ENCODE measurements around the gene EPHB1. TPM values are rescaled to one million over a fixed set of nuclear protein-coding genes. Genes with fewer than 3 reads are reported as not detected.

The EPHB1 gene
- total RNA-seq, 2 donors from 2014 or later: 1.3 to 3.5 TPM

- Mint-ChIP-seq H3K36me3 (ENCODE audit: low read depth) (no peaks in the 10 kb centered on the region), H3K27ac (no peak overlapping the region), H3K4me3 (no peak overlapping the region), H3K4me1 (peaks cover 10% of the 10 kb centered on the region), H3K27me3 (peaks cover 9% of the 10 kb centered on the region)
- no peaks in the 10 kb centered on the region for H3K9me3 ChIP-seq (ENCODE audit: control insufficient read depth, low read length, poor library complexity, severe bottlenecking)
- no peak for DNase-seq
- ATAC-seq: no peak
These were observed 110.5 kb downstream of the EPHB1 start for GRCh38 chr3:134905647-134905935.

DNA sequence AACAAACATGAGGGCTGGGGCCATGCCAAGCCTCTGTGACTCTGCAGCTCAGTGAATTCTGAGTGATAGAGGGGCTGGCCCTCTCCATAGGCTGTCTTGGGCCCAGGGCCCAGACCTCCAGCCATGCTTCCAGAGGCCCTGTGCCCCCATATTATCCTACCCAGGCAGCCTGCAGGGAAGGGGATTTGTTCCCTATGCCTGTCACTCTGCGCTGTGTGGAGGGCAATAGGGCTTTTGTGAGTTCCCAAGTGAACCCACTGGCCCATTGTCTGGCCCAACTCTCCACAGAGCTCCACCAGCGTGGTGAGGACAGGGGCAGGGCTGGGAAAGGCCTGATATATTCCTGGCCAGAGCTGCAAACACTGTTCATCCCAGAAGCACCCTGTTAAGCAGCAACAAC, 113.2 kb downstream of the EPHB1 start:
- ATAC-seq: no peak
- Mint-ChIP-seq H3K27me3 (peaks cover 5% of the 10 kb centered on the region), H3K4me1 (peaks cover 7% of the 10 kb centered on the region), H3K4me3 (no peak overlapping the region), H3K27ac (no peak overlapping the region), H3K36me3 (ENCODE audit: low read depth) (no peaks in the 10 kb centered on the region)
- no peaks in the 10 kb centered on the region for H3K9me3 ChIP-seq (ENCODE audit: control insufficient read depth, low read length, poor library complexity, severe bottlenecking)
- no peak for DNase-seq

DNA sequence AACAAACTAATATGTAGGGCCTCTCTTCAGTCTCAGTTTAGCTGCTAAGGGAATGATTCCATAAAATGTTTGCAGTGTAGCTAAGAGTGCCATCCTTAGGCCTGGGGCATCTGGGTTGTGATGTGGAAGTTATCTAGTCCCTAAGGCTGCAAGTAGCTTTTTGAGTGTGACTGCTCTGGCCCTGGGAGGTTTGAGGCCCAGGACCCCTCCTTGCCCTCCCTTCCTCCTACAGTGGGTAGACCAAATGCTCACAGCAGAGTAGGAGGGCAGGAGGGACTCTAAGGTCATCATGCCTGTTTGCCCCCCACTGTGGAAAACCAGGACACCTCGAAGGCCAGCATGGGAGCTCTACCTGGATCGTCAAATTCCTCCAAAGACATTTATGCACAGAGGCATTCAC, 115.0 kb downstream of the EPHB1 start:
- Mint-ChIP-seq H3K36me3 (ENCODE audit: low read depth) (no peaks in the 10 kb centered on the region), H3K27ac (no peak overlapping the region), H3K4me1 (no peaks in the 10 kb centered on the region), H3K27me3 (peaks cover 9% of the 10 kb centered on the region), H3K4me3 (no peak overlapping the region)
- ATAC-seq (no peak), DNase-seq (no peak)
- H3K9me3 ChIP-seq (ENCODE audit: control insufficient read depth, low read length, poor library complexity, severe bottlenecking): no peaks in the 10 kb centered on the region

GRCh38 chr3:134911586-134912548, 116.8 kb downstream of the EPHB1 start:
- no peaks in the 10 kb centered on the region for H3K9me3 ChIP-seq (ENCODE audit: control insufficient read depth, low read length, poor library complexity, severe bottlenecking)
- Mint-ChIP-seq H3K27me3 (peaks cover 11% of the 10 kb centered on the region), H3K36me3 (ENCODE audit: low read depth) (no peaks in the 10 kb centered on the region), H3K4me1 (no peaks in the 10 kb centered on the region), H3K27ac (no peak overlapping the region), H3K4me3 (no peak overlapping the region)
- DNase-seq (no peak), ATAC-seq (no peak)

- Mint-ChIP-seq H3K27ac (no peak overlapping the region), H3K4me3 (no peak overlapping the region), H3K27me3 (peaks cover 11% of the 10 kb centered on the region), H3K36me3 (ENCODE audit: low read depth) (no peaks in the 10 kb centered on the region), H3K4me1 (no peaks in the 10 kb centered on the region)
- ATAC-seq (no peak), DNase-seq (no peak)
- H3K9me3 ChIP-seq (ENCODE audit: control insufficient read depth, low read length, poor library complexity, severe bottlenecking): no peaks in the 10 kb centered on the region
These were observed 121.4 kb downstream of the EPHB1 start for GRCh38 chr3:134916276-134916961.

- H3K36me3 Mint-ChIP-seq (ENCODE audit: low read depth): no peaks in the 10 kb centered on the region
- no peak overlapping the region for H3K4me3 Mint-ChIP-seq
- H3K4me1 Mint-ChIP-seq: no peaks in the 10 kb centered on the region
- no peaks in the 10 kb centered on the region for H3K9me3 ChIP-seq (ENCODE audit: control insufficient read depth, low read length, poor library complexity, severe bottlenecking)
- no peak overlapping the region for H3K27ac Mint-ChIP-seq
- peaks cover 7% of the 10 kb centered on the region for H3K27me3 Mint-ChIP-seq
- no peak for DNase-seq
- ATAC-seq: no peak
These were observed 122.6 kb downstream of the EPHB1 start for GRCh38 chr3:134917631-134918030.

DNA sequence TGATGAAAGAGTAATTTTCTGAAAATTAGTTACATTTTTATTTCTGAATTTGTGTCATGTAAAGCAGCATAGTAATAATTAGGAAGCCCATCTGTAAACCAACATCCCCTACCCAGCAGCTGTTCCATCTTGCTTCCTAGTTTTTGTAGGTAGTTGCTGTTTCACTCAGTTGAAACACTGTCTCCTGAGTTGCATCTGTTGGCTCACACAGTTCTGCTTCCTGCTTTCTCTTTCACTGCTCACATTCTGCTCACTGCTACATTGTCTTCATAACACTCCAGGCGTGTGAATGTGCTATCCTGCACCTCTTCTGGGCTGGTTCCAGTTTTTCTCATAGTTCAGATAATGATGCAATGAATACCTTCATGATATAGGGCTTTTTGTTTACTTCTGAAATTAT, 123.4 kb downstream of the EPHB1 start:
- Mint-ChIP-seq H3K36me3 (ENCODE audit: low read depth) (no peaks in the 10 kb centered on the region), H3K27me3 (peaks cover 5% of the 10 kb centered on the region), H3K4me3 (no peak overlapping the region), H3K4me1 (no peaks in the 10 kb centered on the region), H3K27ac (no peak overlapping the region)
- ATAC-seq: no peak
- no peak for DNase-seq
- H3K9me3 ChIP-seq (ENCODE audit: control insufficient read depth, low read length, poor library complexity, severe bottlenecking): no peaks in the 10 kb centered on the region

DNA sequence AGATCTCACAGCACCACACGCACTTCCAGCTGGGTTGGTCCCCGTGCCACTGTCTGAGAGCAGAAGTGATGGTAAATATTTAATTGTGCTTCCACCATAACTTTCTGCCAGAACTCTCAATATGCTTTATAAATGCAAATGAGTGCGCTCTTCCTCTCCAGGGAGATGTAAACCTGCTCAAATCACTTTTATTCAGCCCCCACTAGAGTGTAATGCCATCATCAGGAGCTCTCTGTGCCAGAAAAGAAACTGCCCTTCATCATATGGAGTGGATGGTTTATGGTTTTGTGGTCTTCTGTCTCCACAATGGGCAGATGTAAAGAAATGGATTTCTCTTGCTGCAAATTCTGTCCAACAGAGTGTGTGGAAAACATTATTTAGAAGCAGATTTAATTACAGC, 127.0 kb downstream of the EPHB1 start:
- H3K9me3 ChIP-seq (ENCODE audit: control insufficient read depth, low read length, poor library complexity, severe bottlenecking): no peaks in the 10 kb centered on the region
- Mint-ChIP-seq H3K4me1 (no peaks in the 10 kb centered on the region), H3K27ac (no peak overlapping the region), H3K4me3 (no peak overlapping the region), H3K36me3 (ENCODE audit: low read depth) (no peaks in the 10 kb centered on the region), H3K27me3 (no peaks in the 10 kb centered on the region)
- ATAC-seq: no peak
- DNase-seq: no peak

DNA sequence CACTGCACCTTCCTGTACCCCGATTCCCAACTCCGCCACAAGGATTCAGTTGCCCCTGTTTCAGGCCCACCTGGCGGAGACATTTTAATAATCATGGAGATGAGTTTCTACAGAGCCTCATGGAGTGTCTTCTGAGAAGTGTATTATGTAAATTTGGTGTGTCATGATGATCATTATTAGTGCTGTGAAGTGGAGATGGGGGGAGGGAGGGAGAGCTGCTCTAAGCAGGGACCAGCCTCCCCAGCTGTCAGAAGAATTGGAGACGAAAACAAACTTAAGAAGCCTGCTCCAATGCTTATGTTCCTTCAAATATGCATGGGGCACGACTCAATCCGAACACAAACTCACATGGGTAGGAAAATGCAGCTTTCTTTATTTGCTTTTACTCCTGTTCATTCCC, 127.8 kb downstream of the EPHB1 start:
- no peaks in the 10 kb centered on the region for H3K27me3 Mint-ChIP-seq
- no peak overlapping the region for H3K27ac Mint-ChIP-seq
- no peak overlapping the region for H3K4me3 Mint-ChIP-seq
- H3K9me3 ChIP-seq (ENCODE audit: control insufficient read depth, low read length, poor library complexity, severe bottlenecking): no peaks in the 10 kb centered on the region
- H3K36me3 Mint-ChIP-seq (ENCODE audit: low read depth): no peaks in the 10 kb centered on the region
- H3K4me1 Mint-ChIP-seq: no peaks in the 10 kb centered on the region
- DNase-seq: no peak
- no peak for ATAC-seq

DNA sequence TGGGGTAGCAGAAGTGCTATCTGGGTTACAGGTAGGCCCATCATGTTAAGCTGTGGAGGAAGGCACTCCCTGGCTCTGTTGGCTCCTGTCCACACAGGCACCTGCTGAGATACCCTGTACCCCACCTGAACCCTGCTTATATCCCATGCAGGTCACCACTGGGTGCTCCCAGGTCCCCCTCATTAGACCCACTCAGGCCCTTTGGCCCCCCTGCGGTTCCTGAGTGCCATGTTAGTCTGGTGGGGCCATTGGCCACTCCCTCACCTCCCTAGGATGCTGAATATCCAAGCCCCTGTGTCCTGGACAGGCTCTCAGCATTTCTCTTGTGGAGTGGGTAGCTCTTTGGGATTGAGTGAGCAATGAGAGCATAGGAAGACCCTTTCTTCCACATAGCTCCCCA, 128.2 kb downstream of the EPHB1 start:
- Mint-ChIP-seq H3K4me1 (no peaks in the 10 kb centered on the region), H3K36me3 (ENCODE audit: low read depth) (no peaks in the 10 kb centered on the region), H3K4me3 (no peak overlapping the region), H3K27ac (no peak overlapping the region), H3K27me3 (no peaks in the 10 kb centered on the region)
- no peaks in the 10 kb centered on the region for H3K9me3 ChIP-seq (ENCODE audit: control insufficient read depth, low read length, poor library complexity, severe bottlenecking)
- DNase-seq (no peak), ATAC-seq (no peak)

DNA sequence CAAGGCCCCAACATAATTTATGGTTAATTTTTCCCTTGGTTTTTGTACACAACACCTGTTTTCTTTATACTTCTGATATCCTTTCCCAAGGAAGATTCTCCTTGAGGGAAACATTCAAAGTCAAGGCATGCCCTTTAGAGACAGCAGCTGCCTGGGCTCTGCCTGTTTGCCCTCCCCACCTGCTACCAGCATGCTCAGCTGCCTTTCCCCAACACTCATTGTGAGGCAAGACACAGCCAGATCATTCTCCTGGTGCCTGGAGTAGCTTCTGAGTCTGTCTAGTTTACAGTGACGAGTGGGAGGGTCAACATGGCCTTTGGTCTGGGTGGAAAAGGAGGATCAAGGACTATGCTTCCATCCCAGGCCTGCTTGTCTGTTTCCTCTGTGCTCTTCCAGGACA, 132.5 kb downstream of the EPHB1 start:
- H3K4me1 Mint-ChIP-seq: peaks cover 2% of the 10 kb centered on the region
- H3K27me3 Mint-ChIP-seq: no peaks in the 10 kb centered on the region
- H3K27ac Mint-ChIP-seq: no peak overlapping the region

DNA sequence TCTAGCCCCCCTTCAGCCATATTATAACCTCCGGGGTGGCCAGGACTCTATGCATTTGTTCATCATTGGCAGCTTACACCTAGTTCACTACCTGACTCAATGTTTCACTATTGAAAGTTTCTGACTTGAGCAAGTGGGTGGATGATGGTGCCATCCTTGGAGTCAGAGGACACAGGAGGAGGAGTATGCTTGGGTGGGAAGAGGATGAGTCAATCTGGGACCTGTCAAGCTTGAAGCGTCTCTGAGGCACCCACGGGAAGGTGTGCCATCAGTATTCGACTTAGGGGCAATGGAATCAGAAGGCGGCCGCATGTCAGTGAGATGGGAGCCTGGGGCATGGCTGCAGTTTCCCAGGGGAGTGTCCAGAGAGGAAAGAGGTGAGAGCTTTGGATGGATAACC, 133.3 kb downstream of the EPHB1 start:
- peaks cover 2% of the 10 kb centered on the region for H3K4me1 Mint-ChIP-seq
- no peak overlapping the region for H3K27ac Mint-ChIP-seq
- H3K9me3 ChIP-seq (ENCODE audit: control insufficient read depth, low read length, poor library complexity, severe bottlenecking): no peaks in the 10 kb centered on the region
- no peaks in the 10 kb centered on the region for H3K27me3 Mint-ChIP-seq
- DNase-seq (no peak), ATAC-seq (no peak)
- H3K4me3 Mint-ChIP-seq: no peak overlapping the region
- H3K36me3 Mint-ChIP-seq (ENCODE audit: low read depth): peaks cover 2% of the 10 kb centered on the region

More for the DNA sequence above, 132.5 kb downstream of the EPHB1 start:
- Mint-ChIP-seq H3K36me3 (ENCODE audit: low read depth) (peaks cover 2% of the 10 kb centered on the region), H3K4me3 (no peak overlapping the region)
- ATAC-seq: no peak
- no peaks in the 10 kb centered on the region for H3K9me3 ChIP-seq (ENCODE audit: control insufficient read depth, low read length, poor library complexity, severe bottlenecking)
- DNase-seq: no peak

DNA sequence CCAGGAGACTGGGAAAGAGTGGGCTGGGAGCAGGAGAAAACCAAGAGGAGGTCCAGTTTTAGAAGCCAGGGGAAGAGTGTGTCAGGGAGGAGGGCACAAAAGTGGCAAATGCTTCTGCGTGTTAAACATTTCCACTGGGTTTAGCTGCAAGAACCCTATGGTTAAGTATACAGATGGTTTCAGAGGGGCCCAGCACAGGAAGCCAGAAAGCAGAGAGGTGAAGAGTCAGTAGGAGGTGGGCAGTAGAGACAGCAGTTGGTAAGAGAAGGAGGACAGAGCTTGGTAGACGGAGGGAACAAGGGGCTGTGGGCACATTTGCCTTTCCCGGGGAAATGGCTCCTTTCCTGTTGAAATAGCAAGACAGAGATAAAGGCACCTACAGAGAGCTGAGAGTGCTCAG, 133.8 kb downstream of the EPHB1 start:
- DNase-seq: no peak
- H3K4me1 Mint-ChIP-seq: peaks cover 2% of the 10 kb centered on the region
- H3K27me3 Mint-ChIP-seq: no peaks in the 10 kb centered on the region
- no peak overlapping the region for H3K4me3 Mint-ChIP-seq
- no peaks in the 10 kb centered on the region for H3K9me3 ChIP-seq (ENCODE audit: control insufficient read depth, low read length, poor library complexity, severe bottlenecking)
- H3K36me3 Mint-ChIP-seq (ENCODE audit: low read depth): peaks cover 2% of the 10 kb centered on the region
- no peak overlapping the region for H3K27ac Mint-ChIP-seq
- no peak for ATAC-seq

GRCh38 chr3:134929976-134930375, 134.9 kb downstream of the EPHB1 start:
- ATAC-seq: no peak

More at GRCh38 chr3:134929976-134930375, 134.9 kb downstream of the EPHB1 start:
- H3K4me3 Mint-ChIP-seq: no peak overlapping the region
- peaks cover 2% of the 10 kb centered on the region for H3K4me1 Mint-ChIP-seq
- DNase-seq: no peak
- H3K27me3 Mint-ChIP-seq: no peaks in the 10 kb centered on the region
- peaks cover 2% of the 10 kb centered on the region for H3K36me3 Mint-ChIP-seq (ENCODE audit: low read depth)
- H3K27ac Mint-ChIP-seq: peak overlapping the region; percentile 49
- no peaks in the 10 kb centered on the region for H3K9me3 ChIP-seq (ENCODE audit: control insufficient read depth, low read length, poor library complexity, severe bottlenecking)
